HepG2 (cell line): ENCODE results near the gene NGRN. TPM values are rescaled to one million over a fixed set of nuclear protein-coding genes. Genes with fewer than 3 reads are reported as not detected.

Source experiments
- AGO1 ChIP-seq: fragments of 200-400 bp; formaldehyde crosslinking; IDR thresholded peaks from 2 replicates; pipeline ENCODE4 v1.6.1; 2017; ENCODE audit warnings: mild to moderate bottlenecking, low read depth, low read length, moderate library complexity; ENCODE audit not compliant: poor library complexity, severe bottlenecking
- CREB3 ChIP-seq: sonication (generic); formaldehyde crosslinking; IDR thresholded peaks from 2 replicates; pipeline ENCODE4 v1.5.0; 2020; ENCODE audit warnings: missing genetic modification reagents
- FOXK1 ChIP-seq: sonication (generic); formaldehyde crosslinking; IDR thresholded peaks from 2 replicates; pipeline ENCODE4 v1.4.0; 2020; ENCODE audit warnings: low read depth, missing genetic modification reagents, borderline replicate concordance
- GRHL1 ChIP-seq: sonication (generic); formaldehyde crosslinking; conservative IDR thresholded peaks from 2 replicates; pipeline ENCODE4 v1.8.0; 2022; ENCODE audit warnings: missing genetic modification reagents
- IRF2 ChIP-seq: IDR thresholded peaks from 2 replicates; pipeline ENCODE4 v1.6.1; 2018; ENCODE audit warnings: missing genetic modification reagents, missing compliant biosample characterization
- KAT7 ChIP-seq: IDR thresholded peaks from 2 replicates; pipeline ENCODE4 v1.6.1; 2018; ENCODE audit warnings: borderline replicate concordance, missing compliant biosample characterization
- NFE2 ChIP-seq: sonication (generic); formaldehyde crosslinking; IDR thresholded peaks from 2 replicates; pipeline ENCODE4 v1.4.0; 2020; ENCODE audit warnings: missing genetic modification reagents
- NONO ChIP-seq, 2 experiments: fragments of 450-650 bp in 1 of 2; sonication (generic) in 1 of 2; formaldehyde crosslinking in 1 of 2; IDR thresholded peaks in 1 of 2; conservative IDR thresholded peaks in 1 of 2; 2 replicates each; pipeline versions ENCODE4 v1.6.1 to v1.8.0; 2017 to 2022; ENCODE audit warnings: mild to moderate bottlenecking in 1 of 2, missing genetic modification reagents in 1 of 2, moderate library complexity in 1 of 2
- PAF1 ChIP-seq: IDR thresholded peaks from 2 replicates; pipeline ENCODE4 v1.6.1; 2016; ENCODE audit warnings: missing genetic modification reagents, missing compliant biosample characterization
- RFX3 ChIP-seq: IDR thresholded peaks from 2 replicates; pipeline ENCODE4 v1.6.1; 2016; ENCODE audit warnings: missing biosample characterization, missing genetic modification reagents
- TCF7L2 ChIP-seq: IDR thresholded peaks from 2 replicates; pipeline ENCODE4 v1.6.1; 2011; ENCODE audit warnings: mild to moderate bottlenecking, low read depth, low read length, moderate library complexity
- ZBTB14 ChIP-seq: sonication (generic); formaldehyde crosslinking; IDR thresholded peaks from 2 replicates; pipeline ENCODE4 v1.4.0; 2020; ENCODE audit warnings: missing genetic modification reagents
- ZFP1 ChIP-seq: IDR thresholded peaks from 2 replicates; pipeline ENCODE4 v1.6.1; 2016
- ZNF121 ChIP-seq: sonication (generic); formaldehyde crosslinking; IDR thresholded peaks from 2 replicates; pipeline ENCODE4 v1.5.0; 2020; ENCODE audit warnings: mild to moderate bottlenecking, missing genetic modification reagents
- ZNF142 ChIP-seq: sonication (generic); formaldehyde crosslinking; IDR thresholded peaks from 2 replicates; pipeline ENCODE4 v1.4.0; 2020; ENCODE audit warnings: missing genetic modification reagents
- ZNF143 ChIP-seq: sonication (generic); formaldehyde crosslinking; IDR thresholded peaks from 2 replicates; pipeline ENCODE4 v1.4.0; 2020; ENCODE audit warnings: missing genetic modification reagents
- ZNF160 ChIP-seq: sonication (generic); formaldehyde crosslinking; IDR thresholded peaks from 2 replicates; pipeline ENCODE4 v1.8.0; 2022; ENCODE audit warnings: mild to moderate bottlenecking, inconsistent platforms, missing genetic modification reagents
- ZNF414 ChIP-seq: sonication (generic); formaldehyde crosslinking; IDR thresholded peaks from 2 replicates; pipeline ENCODE4 v1.5.0; 2020; ENCODE audit warnings: missing genetic modification reagents
- ZSCAN29 ChIP-seq: sonication (generic); formaldehyde crosslinking; conservative IDR thresholded peaks from 2 replicates; pipeline ENCODE4 v1.4.0; 2020; ENCODE audit warnings: mild to moderate bottlenecking, missing genetic modification reagents
- polyA plus RNA-seq, 8 experiments: library from polyadenylated mRNA; depleted of rRNA in 3 of 8; stranded (reverse) in 7 of 8; unstranded in 1 of 8; fragments of >200 nt; fragmentation: Illumina TruSeq in 4 of 8; extraction: Trizol in 4 of 8; gene quantifications; 2 replicates each; pipeline versions ENCODE4 v1.2.1 to v1.2.3, GENCODE V29; 2011 to 2016; ENCODE audit warnings: low read depth in 4 of 8, missing spikeins in 1 of 8, mixed read lengths in 1 of 8; ENCODE audit not compliant: insufficient read depth in 1 of 8
- total RNA-seq, 5 experiments: library from RNA; depleted of rRNA; stranded (reverse); fragments of >200 nt; fragmentation: Illumina TruSeq; extraction: Trizol; gene quantifications; 2 replicates each; pipeline ENCODE4 v1.2.3, GENCODE V29; 2016; ENCODE audit warnings: low read depth in 1 of 5

NGRN gene
- total and polyA plus RNA-seq, 2 of the 13 experiments (the other 11 are each of a cell fraction or from before 2014, with no cell fraction given), result 39.8 to 63.7 TPM

GRCh38 chr15:90249203-90249863, 16.1 kb upstream of the NGRN start, which contains the start of gene TTLL13 (continued):
- TF ChIP-seq ZNF142, result peak; percentile 68; the same call in 1 of the 2 replicates
- no peak for TF ChIP-seq ZBTB14 (CRISPR knock-in tag)
- TF ChIP-seq GRHL1 (CRISPR knock-in tag), result no peak
- TF ChIP-seq PAF1 (CRISPR knock-in tag), result no peak
- no peak for TF ChIP-seq TCF7L2
- TF ChIP-seq NONO (IDR thresholded peaks at IDR 0.05), result no peak
- no peak for TF ChIP-seq NONO (CRISPR knock-in tag; conservative IDR thresholded peaks at IDR 0.05)
- TF ChIP-seq IRF2 (CRISPR knock-in tag), result 0 out of 2 replicates have a peak, but pooled peaks have one; percentile 40
- no peak for TF ChIP-seq AGO1
- TF ChIP-seq ZSCAN29 (CRISPR knock-in tag), result no peak
- TF ChIP-seq FOXK1 (CRISPR knock-in tag), result no peak
- peak; percentile 77 for TF ChIP-seq ZNF143
- no peak for TF ChIP-seq ZNF160 (CRISPR knock-in tag)
- TF ChIP-seq NFE2, result no peak
- peak; percentile 85 for TF ChIP-seq RFX3 (CRISPR knock-in tag)
- 0 out of 2 replicates have a peak, but pooled peaks have one; percentile 32 for TF ChIP-seq CREB3
- TF ChIP-seq KAT7 (CRISPR knock-in tag), result peak; percentile 57; the same call in 1 of the 2 replicates
- no peak for TF ChIP-seq ZFP1 (CRISPR knock-in tag)
- TF ChIP-seq ZNF121 (CRISPR knock-in tag), result peak; percentile 71
- no peak for TF ChIP-seq ZNF414 (CRISPR knock-in tag)
